GM18508 (cell line): ENCODE measurements around the gene MINDY2.
"Not testable (repeated sequence)": the region's sequence is repeated elsewhere in the genome, so short reads cannot be mapped to it uniquely, and the experiment has no call there.

Source experiments
- ATAC-seq: cut with Tn5 transposase; IDR thresholded peaks from one replicate; pipeline ENCODE4 v1.9.1; 2021; ENCODE audit warnings: moderate number of reproducible peaks; ENCODE audit not compliant: insufficient read depth, unreplicated experiment

Gene MINDY2

GRCh38 chr15:58749532-58750337 lies 21.4 kb upstream of the MINDY2 start, which contains the start of gene ADAM10:
Gene ADAM10, minus strand, starts transcription at chr15:58749707. Its CDS starts 173 bp downstream, at chr15:58749534.
- ATAC-seq = peak; percentile 41

- no peak for ATAC-seq
Observed at GRCh38 chr15:58752716-58753115, 18.4 kb upstream of the MINDY2 start.

- no peak for ATAC-seq
Observed at GRCh38 chr15:58755350-58755749, 15.8 kb upstream of the MINDY2 start.

- ATAC-seq = no peak
Observed at GRCh38 chr15:58755956-58756355, 15.1 kb upstream of the MINDY2 start.

GRCh38 chr15:58758141-58758540 lies 13.0 kb upstream of the MINDY2 start:
- no peak for ATAC-seq

- no peak for ATAC-seq
Observed at GRCh38 chr15:58760385-58761009, 10.6 kb upstream of the MINDY2 start.

- no peak for ATAC-seq
Observed at GRCh38 chr15:58761010-58761388, 10.1 kb upstream of the MINDY2 start.

- ATAC-seq = no peak
Observed at GRCh38 chr15:58762285-58762684, 8.8 kb upstream of the MINDY2 start.

GRCh38 chr15:58762731-58763130 lies 8.4 kb upstream of the MINDY2 start:
- no peak for ATAC-seq

GRCh38 chr15:58764468-58764867 lies 6.6 kb upstream of the MINDY2 start:
- ATAC-seq = no peak

GRCh38 chr15:58766290-58766689 lies 4.8 kb upstream of the MINDY2 start:
- no peak for ATAC-seq

- not testable (repeated sequence) for ATAC-seq
Observed at GRCh38 chr15:58768601-58769004, 2.5 kb upstream of the MINDY2 start.

- ATAC-seq = peak; percentile 6
Observed at GRCh38 chr15:58770519-58770856, 614 bp upstream of the MINDY2 start.

- no peak for ATAC-seq
Observed at GRCh38 chr15:58771621-58772250, 634 bp downstream of the MINDY2 start.

GRCh38 chr15:58773024-58773423 lies 1.9 kb downstream of the MINDY2 start:
- ATAC-seq = no peak

GRCh38 chr15:58775402-58775801 lies 4.3 kb downstream of the MINDY2 start:
- no peak for ATAC-seq

GRCh38 chr15:58777107-58777506 lies 6.0 kb downstream of the MINDY2 start:
- ATAC-seq = peak; percentile 63

GRCh38 chr15:58779554-58779953 lies 8.5 kb downstream of the MINDY2 start:
- ATAC-seq = no peak

- no peak for ATAC-seq
Observed at GRCh38 chr15:58785355-58785754, 14.3 kb downstream of the MINDY2 start.

GRCh38 chr15:58788056-58788710 lies 17.1 kb downstream of the MINDY2 start:
- ATAC-seq = no peak

GRCh38 chr15:58793862-58794261 lies 22.8 kb downstream of the MINDY2 start:
- ATAC-seq = no peak
